HepG2 (cell line): ENCODE data around the gene OR1I1. TPM values are rescaled to one million over a fixed set of nuclear protein-coding genes. Genes with fewer than 3 reads are reported as not detected.

ENCODE experiments used
- CBX1 ChIP-seq: IDR thresholded peaks from one replicate; pipeline ENCODE4 v1.6.1; 2016; ENCODE audit warnings: antibody characterized with exemption, low read depth
- HIC2 ChIP-seq: sonication (generic); formaldehyde crosslinking; IDR thresholded peaks from 2 replicates; pipeline ENCODE4 v1.9.0; 2022; ENCODE audit warnings: low read depth, missing genetic modification reagents
- HMGXB3 ChIP-seq: sonication (generic); formaldehyde crosslinking; IDR thresholded peaks from 2 replicates; pipeline ENCODE4 v1.4.0; 2020; ENCODE audit warnings: missing genetic modification reagents, borderline replicate concordance
- KAT2B ChIP-seq: fragments of 150-350 bp; IDR thresholded peaks from 2 replicates; pipeline ENCODE4 v1.6.1; 2014; ENCODE audit warnings: low read depth, low read length, borderline replicate concordance
- KDM5B ChIP-seq: sonication (generic); formaldehyde crosslinking; IDR thresholded peaks from 2 replicates; pipeline ENCODE4 v1.4.0; 2020; ENCODE audit warnings: missing genetic modification reagents, mild to moderate bottlenecking, borderline replicate concordance
- NONO ChIP-seq, 2 experiments: fragments of 450-650 bp in 1 of 2; sonication (generic) in 1 of 2; formaldehyde crosslinking in 1 of 2; IDR thresholded peaks in 1 of 2; conservative IDR thresholded peaks in 1 of 2; 2 replicates each; pipeline versions ENCODE4 v1.6.1 to v1.8.0; 2017 to 2022; ENCODE audit warnings: mild to moderate bottlenecking in 1 of 2, missing genetic modification reagents in 1 of 2, moderate library complexity in 1 of 2
- ONECUT2 ChIP-seq: sonication (generic); formaldehyde crosslinking; IDR thresholded peaks from 2 replicates; pipeline ENCODE4 v1.4.0; 2020; ENCODE audit warnings: missing genetic modification reagents
- PAXIP1 ChIP-seq: sonication (generic); formaldehyde crosslinking; conservative IDR thresholded peaks from 2 replicates; pipeline ENCODE4 v1.4.0; 2020; ENCODE audit warnings: mild to moderate bottlenecking, missing genetic modification reagents, moderate library complexity
- PRMT3 ChIP-seq: sonication (generic); formaldehyde crosslinking; IDR thresholded peaks from 2 replicates; pipeline ENCODE4 v1.8.1; 2022; ENCODE audit warnings: low read depth, mild to moderate bottlenecking, moderate library complexity, missing genetic modification reagents, borderline replicate concordance
- PRPF4 ChIP-seq: fragments of 200-400 bp; formaldehyde crosslinking; IDR thresholded peaks from 2 replicates; pipeline ENCODE4 v1.6.1; 2016; ENCODE audit warnings: low read length, low read depth; ENCODE audit not compliant: poor library complexity, severe bottlenecking
- RFXAP ChIP-seq: sonication (generic); formaldehyde crosslinking; IDR thresholded peaks from 2 replicates; pipeline ENCODE4 v1.4.0; 2020; ENCODE audit warnings: missing genetic modification reagents, borderline replicate concordance
- SALL1 ChIP-seq: sonication (generic); formaldehyde crosslinking; IDR thresholded peaks from 2 replicates; pipeline ENCODE4 v1.8.0; 2022; ENCODE audit warnings: mild to moderate bottlenecking, missing genetic modification reagents
- ZGPAT ChIP-seq: IDR thresholded peaks from 2 replicates; pipeline ENCODE4 v1.6.1; 2016; ENCODE audit warnings: mild to moderate bottlenecking
- ZMYM3 ChIP-seq: sonication (generic); formaldehyde crosslinking; IDR thresholded peaks from 2 replicates; pipeline ENCODE4 v1.5.1; 2020; ENCODE audit warnings: mild to moderate bottlenecking, missing genetic modification reagents
- ZNF607 ChIP-seq: sonication (generic); formaldehyde crosslinking; IDR thresholded peaks from 2 replicates; pipeline ENCODE4 v1.5.1; 2020; ENCODE audit warnings: missing genetic modification reagents, mild to moderate bottlenecking, borderline replicate concordance
- ZNF614 ChIP-seq: IDR thresholded peaks from 2 replicates; pipeline ENCODE4 v1.6.1; 2018; ENCODE audit warnings: missing biosample characterization, missing genetic modification reagents, inconsistent platforms, borderline replicate concordance
- polyA plus RNA-seq, 8 experiments: library from polyadenylated mRNA; depleted of rRNA in 3 of 8; stranded (reverse) in 7 of 8; unstranded in 1 of 8; fragments of >200 nt; fragmentation: Illumina TruSeq in 4 of 8; extraction: Trizol in 4 of 8; gene quantifications; 2 replicates each; pipeline versions ENCODE4 v1.2.1 to v1.2.3, GENCODE V29; 2011 to 2016; ENCODE audit warnings: low read depth in 4 of 8, missing spikeins in 1 of 8, mixed read lengths in 1 of 8; ENCODE audit not compliant: insufficient read depth in 1 of 8
- total RNA-seq, 5 experiments: library from RNA; depleted of rRNA; stranded (reverse); fragments of >200 nt; fragmentation: Illumina TruSeq; extraction: Trizol; gene quantifications; 2 replicates each; pipeline ENCODE4 v1.2.3, GENCODE V29; 2016; ENCODE audit warnings: low read depth in 1 of 5

The OR1I1 gene
- total and polyA plus RNA-seq, 2 of the 13 experiments (the other 11 are each of a cell fraction or from before 2014, with no cell fraction given) = not detected

- TF ChIP-seq HIC2 (CRISPR knock-in tag) (no peak), RFXAP (peak; percentile 37; the same call in 1 of the 2 replicates), ONECUT2 (CRISPR knock-in tag) (peak; percentile 58; the same call in 1 of the 2 replicates), KDM5B (CRISPR knock-in tag) (peak; percentile 74; the same call in 1 of the 2 replicates), PAXIP1 (CRISPR knock-in tag) (peak; percentile 76), ZNF607 (CRISPR knock-in tag) (no peak), PRPF4 (no peak), NONO (IDR thresholded peaks at IDR 0.05) (no peak), NONO (CRISPR knock-in tag; conservative IDR thresholded peaks at IDR 0.05) (0 out of 2 replicates have a peak, but pooled peaks have one; percentile 24), CBX1 (no peak), ZMYM3 (peak; percentile 71), KAT2B (no peak), SALL1 (peak; percentile 43; the same call in 1 of the 2 replicates), ZGPAT (CRISPR knock-in tag) (no peak), HMGXB3 (CRISPR knock-in tag) (no peak), PRMT3 (CRISPR knock-in tag) (no peak), ZNF614 (CRISPR knock-in tag) (no peak)
These were observed 8.9 kb upstream of the OR1I1 start (continued) for GRCh38 chr19:15072930-15073647.
